ENCODE results near the gene PARD3.

Gene PARD3

GRCh38 chr10:34348917-34349485, 466.1 kb downstream of the PARD3 start:
- ChIA-PET POLR2A (ENCODE audit: low non-redundant PET) (no interaction called here), CTCF (interaction anchor here (0.6 to 1.1 kb wide), 4 partner anchors 12 to 28 kb away, joined by 4 to 7 read pairs (median 4); no protein-coding TSS in a partner anchor)
- H3K27ac ChIP-seq = no peak overlapping the region
- no peak for DNase-seq (ENCODE audit: low spot score)
- no peak for TF ChIP-seq CTCF (conservative IDR thresholded peaks at IDR 0.05; ENCODE audit: low read depth)

GRCh38 chr10:34348021-34348420, 467.1 kb downstream of the PARD3 start:
- POLR2A ChIA-PET (ENCODE audit: low non-redundant PET) = no interaction called here
- CTCF ChIA-PET = interaction anchor here (0.7 to 1.1 kb wide), 2 partner anchors 17 to 42 kb away, joined by 4 to 5 read pairs; no protein-coding TSS in a partner anchor
- TF ChIP-seq CTCF (conservative IDR thresholded peaks at IDR 0.05; ENCODE audit: low read depth) = no peak
- no peak overlapping the region for H3K27ac ChIP-seq
- DNase-seq (ENCODE audit: low spot score) = no peak

GRCh38 chr10:34347131-34347530, 468.0 kb downstream of the PARD3 start:
- POLR2A ChIA-PET (ENCODE audit: low non-redundant PET) = no interaction called here
- TF ChIP-seq CTCF (conservative IDR thresholded peaks at IDR 0.05; ENCODE audit: low read depth) = no peak
- CTCF ChIA-PET = no interaction called here

GRCh38 chr10:34346516-34347100, 468.5 kb downstream of the PARD3 start:
- no peak for DNase-seq (ENCODE audit: low spot score)
- H3K27ac ChIP-seq = no peak overlapping the region
- ChIA-PET CTCF (no interaction called here), POLR2A (ENCODE audit: low non-redundant PET) (no interaction called here)
- no peak for TF ChIP-seq CTCF (conservative IDR thresholded peaks at IDR 0.05; ENCODE audit: low read depth)

More at GRCh38 chr10:34347131-34347530, 468.0 kb downstream of the PARD3 start:
- DNase-seq (ENCODE audit: low spot score) = no peak
- no peak overlapping the region for H3K27ac ChIP-seq

- no peak for DNase-seq (ENCODE audit: low spot score)
- CTCF ChIA-PET = no interaction called here
Observed at GRCh38 chr10:34345383-34345782, 469.7 kb downstream of the PARD3 start.

GRCh38 chr10:34343764-34344163, 471.3 kb downstream of the PARD3 start:
- no peak overlapping the region for H3K27ac ChIP-seq
- ChIA-PET CTCF (no interaction called here), POLR2A (ENCODE audit: low non-redundant PET) (no interaction called here)
- no peak for TF ChIP-seq CTCF (conservative IDR thresholded peaks at IDR 0.05; ENCODE audit: low read depth)
- DNase-seq (ENCODE audit: low spot score) = no peak

More at GRCh38 chr10:34345383-34345782, 469.7 kb downstream of the PARD3 start:
- POLR2A ChIA-PET (ENCODE audit: low non-redundant PET) = no interaction called here
- TF ChIP-seq CTCF (conservative IDR thresholded peaks at IDR 0.05; ENCODE audit: low read depth) = no peak
- H3K27ac ChIP-seq = no peak overlapping the region

Measured in RWPE1 (cell line).